Loucy (cell line): ENCODE data around the gene MFAP2.

Source experiments
- EZH2phosphoT487 ChIP-seq: fragments of 200-600 bp; IDR thresholded peaks from 2 replicates; pipeline ENCODE4 v1.6.1; 2018; ENCODE audit warnings: antibody characterized with exemption, mild to moderate bottlenecking, moderate library complexity, borderline replicate concordance
- TF ChIP-seq, protein P1 (sequence below): fragments of 200-600 bp; sonication (generic); conservative IDR thresholded peaks from 2 replicates; pipeline ENCODE4 v1.5.1; 2014; ENCODE audit warnings: mild to moderate bottlenecking, antibody characterized with exemption, low read length

DNA sequence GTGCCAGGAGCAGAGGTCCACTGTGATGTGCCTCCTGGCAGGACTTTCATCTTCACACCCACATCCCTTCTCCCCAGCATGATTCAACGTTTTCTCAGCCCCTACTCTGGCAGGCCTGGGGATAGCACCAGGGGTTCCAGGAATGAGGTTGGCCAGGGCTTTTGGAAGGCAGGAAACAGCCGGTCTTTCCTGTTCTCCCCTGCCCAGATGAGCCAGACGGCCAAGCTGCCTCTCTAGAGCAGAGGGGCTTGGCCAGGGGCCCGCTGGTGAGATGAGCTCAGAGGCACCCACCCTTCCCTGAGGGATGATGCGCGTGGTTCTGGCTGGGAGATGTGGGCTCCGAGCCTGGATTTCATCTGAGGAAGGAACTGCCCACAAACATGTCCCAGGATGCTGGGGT lies 4.3 kb upstream of the MFAP2 start:
- TF ChIP-seq, protein P1, sequence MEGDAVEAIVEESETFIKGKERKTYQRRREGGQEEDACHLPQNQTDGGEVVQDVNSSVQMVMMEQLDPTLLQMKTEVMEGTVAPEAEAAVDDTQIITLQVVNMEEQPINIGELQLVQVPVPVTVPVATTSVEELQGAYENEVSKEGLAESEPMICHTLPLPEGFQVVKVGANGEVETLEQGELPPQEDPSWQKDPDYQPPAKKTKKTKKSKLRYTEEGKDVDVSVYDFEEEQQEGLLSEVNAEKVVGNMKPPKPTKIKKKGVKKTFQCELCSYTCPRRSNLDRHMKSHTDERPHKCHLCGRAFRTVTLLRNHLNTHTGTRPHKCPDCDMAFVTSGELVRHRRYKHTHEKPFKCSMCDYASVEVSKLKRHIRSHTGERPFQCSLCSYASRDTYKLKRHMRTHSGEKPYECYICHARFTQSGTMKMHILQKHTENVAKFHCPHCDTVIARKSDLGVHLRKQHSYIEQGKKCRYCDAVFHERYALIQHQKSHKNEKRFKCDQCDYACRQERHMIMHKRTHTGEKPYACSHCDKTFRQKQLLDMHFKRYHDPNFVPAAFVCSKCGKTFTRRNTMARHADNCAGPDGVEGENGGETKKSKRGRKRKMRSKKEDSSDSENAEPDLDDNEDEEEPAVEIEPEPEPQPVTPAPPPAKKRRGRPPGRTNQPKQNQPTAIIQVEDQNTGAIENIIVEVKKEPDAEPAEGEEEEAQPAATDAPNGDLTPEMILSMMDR = no peak
- TF ChIP-seq EZH2phosphoT487 = no peak
